Measurements from ENCODE around the gene MLLT10.
A peak's percentile ranks its signal among the peaks of the same experiment; 100 is the strongest.

The MLLT10 gene

GRCh38 chr10:21510241-21511094 is 23.6 kb upstream of the MLLT10 start:
- H3K27me3 Mint-ChIP-seq, result peaks cover 68% of the 10 kb centered on the region
- DNase-seq (no peak), ATAC-seq (no peak)
- H3K4me3 Mint-ChIP-seq, result no peak overlapping the region
- no peak overlapping the region for H3K27ac Mint-ChIP-seq
- H3K36me3 Mint-ChIP-seq (ENCODE audit: low read depth), result no peaks in the 10 kb centered on the region
- H3K9me3 Mint-ChIP-seq, result no peaks in the 10 kb centered on the region
- no peaks in the 10 kb centered on the region for H3K4me1 Mint-ChIP-seq

DNA sequence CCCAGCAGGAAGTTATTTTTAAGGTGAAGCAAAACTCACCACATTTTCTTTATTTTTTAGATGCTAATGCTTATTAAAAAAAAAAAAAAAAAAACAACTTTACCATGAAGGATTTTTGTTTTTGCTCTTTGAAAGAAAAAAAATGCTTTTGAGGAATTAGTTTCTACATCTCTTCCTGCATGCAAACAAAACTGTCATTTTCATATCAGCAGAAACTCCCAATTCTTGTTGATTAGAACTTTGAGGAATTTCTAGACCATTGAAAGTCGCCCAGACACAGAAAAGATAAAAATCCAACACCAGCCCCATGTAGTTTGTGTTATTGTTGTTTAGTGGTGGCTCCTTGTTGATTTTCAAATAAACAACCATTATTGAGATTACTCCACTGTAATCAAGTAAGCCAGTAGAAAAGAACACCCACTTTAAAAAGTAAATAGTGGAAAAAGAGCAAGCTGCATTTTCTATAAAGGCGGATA is 22.9 kb upstream of the MLLT10 start:
- Mint-ChIP-seq H3K4me3 (no peak overlapping the region), H3K27ac (no peak overlapping the region), H3K4me1 (no peaks in the 10 kb centered on the region), H3K36me3 (ENCODE audit: low read depth) (no peaks in the 10 kb centered on the region), H3K9me3 (no peaks in the 10 kb centered on the region), H3K27me3 (peaks cover 71% of the 10 kb centered on the region)
- no peak for ATAC-seq
- no peak for DNase-seq

DNA sequence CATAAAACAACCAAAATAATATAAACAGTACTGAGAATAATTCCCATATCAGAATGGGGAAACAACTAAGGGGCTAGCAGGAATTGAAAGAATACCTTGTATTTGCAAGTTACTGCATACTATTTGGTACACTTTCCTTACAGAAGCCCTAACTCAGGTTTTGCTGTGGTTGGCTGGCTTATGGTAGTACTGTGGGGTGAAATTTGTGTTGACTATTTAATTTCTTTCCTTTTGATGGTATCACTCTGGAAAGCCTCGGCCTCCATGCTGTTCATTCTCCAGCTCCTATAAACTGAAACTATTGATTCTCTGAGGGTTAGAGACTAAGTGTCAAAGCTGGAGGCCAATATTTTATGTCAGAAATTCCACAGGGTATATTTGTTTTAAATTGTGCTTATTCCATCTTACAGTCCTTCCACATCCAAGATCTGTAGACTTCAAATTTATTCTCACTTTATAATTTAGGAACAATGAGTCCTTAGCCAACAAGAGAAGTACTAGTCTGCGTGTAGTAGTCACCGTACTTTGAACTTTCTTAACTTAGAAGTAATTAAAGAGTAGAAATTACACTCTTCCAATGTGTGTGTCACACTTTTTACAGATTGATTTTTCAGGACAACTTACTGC is 22.0 kb upstream of the MLLT10 start:
- no peak for ATAC-seq

GRCh38 chr10:21512573-21513404 is 21.2 kb upstream of the MLLT10 start:
- Mint-ChIP-seq H3K36me3 (ENCODE audit: low read depth) (no peaks in the 10 kb centered on the region), H3K9me3 (no peaks in the 10 kb centered on the region), H3K4me3 (no peak overlapping the region), H3K27ac (no peak overlapping the region), H3K4me1 (peaks cover 4% of the 10 kb centered on the region), H3K27me3 (peaks cover 63% of the 10 kb centered on the region)
- ATAC-seq (no peak), DNase-seq (no peak)

More for the DNA sequence above, 22.0 kb upstream of the MLLT10 start:
- Mint-ChIP-seq H3K27ac (no peak overlapping the region), H3K36me3 (ENCODE audit: low read depth) (no peaks in the 10 kb centered on the region), H3K4me1 (no peaks in the 10 kb centered on the region), H3K27me3 (peaks cover 65% of the 10 kb centered on the region), H3K4me3 (no peak overlapping the region), H3K9me3 (no peaks in the 10 kb centered on the region)
- DNase-seq, result no peak

DNA sequence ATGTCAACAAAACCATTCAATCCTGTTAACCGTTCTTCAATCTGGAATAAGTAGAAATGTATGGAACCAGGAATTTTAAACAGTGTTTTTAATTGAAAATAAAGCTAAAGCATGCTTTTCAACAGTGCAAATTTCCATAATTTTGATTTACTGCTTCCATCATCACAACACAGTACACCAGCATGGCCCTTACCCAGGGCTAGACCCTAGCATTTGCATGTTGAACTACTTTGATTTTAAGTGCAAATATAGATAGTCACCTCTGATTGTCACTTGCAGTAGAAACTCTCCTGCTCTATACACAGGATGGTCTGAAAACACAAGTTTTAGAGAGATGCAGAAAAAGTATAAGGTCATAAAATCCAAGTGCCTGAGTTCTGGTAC is 20.6 kb upstream of the MLLT10 start:
- H3K36me3 Mint-ChIP-seq (ENCODE audit: low read depth), result no peaks in the 10 kb centered on the region
- H3K9me3 Mint-ChIP-seq, result no peaks in the 10 kb centered on the region
- no peak overlapping the region for H3K27ac Mint-ChIP-seq
- H3K27me3 Mint-ChIP-seq, result peaks cover 67% of the 10 kb centered on the region
- ATAC-seq (no peak), DNase-seq (no peak)
- no peak overlapping the region for H3K4me3 Mint-ChIP-seq
- H3K4me1 Mint-ChIP-seq, result peaks cover 10% of the 10 kb centered on the region

DNA sequence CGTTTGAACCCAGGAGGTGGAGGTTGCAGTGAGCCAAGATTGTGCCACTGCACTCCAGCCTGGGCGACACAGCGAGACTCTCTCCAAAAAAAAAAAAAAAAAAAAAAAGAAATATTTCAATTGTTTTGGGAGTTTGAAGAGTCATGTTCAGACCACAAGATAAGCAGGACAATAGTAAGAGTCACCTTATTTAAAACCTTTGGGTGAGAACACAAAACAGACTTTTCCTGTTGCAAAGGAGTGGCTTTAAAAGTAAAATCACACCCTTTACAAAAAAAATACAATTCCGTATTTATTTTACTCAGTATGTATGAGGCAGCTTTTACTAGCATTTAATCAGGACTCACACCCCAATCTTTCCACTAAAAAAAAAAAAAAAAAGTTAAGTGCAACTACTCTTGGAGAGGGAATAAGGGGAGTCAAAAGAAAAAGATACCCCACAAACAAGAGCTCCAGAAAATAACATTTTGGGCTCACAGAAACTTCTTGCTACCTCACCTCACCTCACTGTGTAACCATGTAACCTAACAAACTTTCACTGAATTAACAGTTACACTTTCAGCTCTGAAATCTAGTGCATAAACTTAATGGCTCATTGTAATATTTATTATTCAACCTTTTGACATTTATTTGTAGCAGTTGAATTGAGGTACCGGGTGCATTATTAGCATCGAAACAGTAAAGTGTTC is 19.8 kb upstream of the MLLT10 start:
- ATAC-seq (no peak), DNase-seq (no peak)
- Mint-ChIP-seq H3K4me1 (peaks cover 19% of the 10 kb centered on the region), H3K4me3 (no peak overlapping the region), H3K9me3 (no peaks in the 10 kb centered on the region), H3K27me3 (peaks cover 70% of the 10 kb centered on the region), H3K36me3 (ENCODE audit: low read depth) (no peaks in the 10 kb centered on the region), H3K27ac (no peak overlapping the region)

DNA sequence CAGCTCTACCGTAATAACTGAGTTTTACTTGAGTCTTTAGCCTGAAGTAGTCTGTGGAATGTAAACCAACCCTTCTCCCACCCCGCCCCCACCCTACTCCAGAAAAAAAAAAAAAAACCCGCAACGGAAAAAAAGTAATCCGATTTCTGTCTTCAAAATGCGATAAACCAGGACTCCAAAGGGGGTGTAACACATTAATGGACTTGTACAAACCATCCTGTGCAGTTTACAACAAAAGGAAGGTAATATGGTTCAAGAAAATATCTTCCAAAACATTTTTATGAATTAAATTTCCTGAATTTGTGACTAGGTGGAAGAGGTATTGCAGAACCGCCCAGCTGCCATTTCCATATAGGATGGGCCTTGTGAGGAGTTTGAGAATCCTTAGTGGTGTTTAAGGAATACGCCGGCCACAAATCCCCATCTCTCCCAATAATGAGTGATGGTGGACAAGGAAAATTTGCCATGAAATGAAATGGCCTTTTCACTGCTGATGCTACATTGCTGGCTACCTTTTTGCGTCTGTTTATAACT is 19.1 kb upstream of the MLLT10 start:
- Mint-ChIP-seq H3K36me3 (ENCODE audit: low read depth) (no peaks in the 10 kb centered on the region), H3K27ac (no peak overlapping the region), H3K4me3 (no peak overlapping the region), H3K4me1 (peaks cover 25% of the 10 kb centered on the region), H3K9me3 (no peaks in the 10 kb centered on the region), H3K27me3 (peaks cover 75% of the 10 kb centered on the region)
- DNase-seq (no peak), ATAC-seq (no peak)

DNA sequence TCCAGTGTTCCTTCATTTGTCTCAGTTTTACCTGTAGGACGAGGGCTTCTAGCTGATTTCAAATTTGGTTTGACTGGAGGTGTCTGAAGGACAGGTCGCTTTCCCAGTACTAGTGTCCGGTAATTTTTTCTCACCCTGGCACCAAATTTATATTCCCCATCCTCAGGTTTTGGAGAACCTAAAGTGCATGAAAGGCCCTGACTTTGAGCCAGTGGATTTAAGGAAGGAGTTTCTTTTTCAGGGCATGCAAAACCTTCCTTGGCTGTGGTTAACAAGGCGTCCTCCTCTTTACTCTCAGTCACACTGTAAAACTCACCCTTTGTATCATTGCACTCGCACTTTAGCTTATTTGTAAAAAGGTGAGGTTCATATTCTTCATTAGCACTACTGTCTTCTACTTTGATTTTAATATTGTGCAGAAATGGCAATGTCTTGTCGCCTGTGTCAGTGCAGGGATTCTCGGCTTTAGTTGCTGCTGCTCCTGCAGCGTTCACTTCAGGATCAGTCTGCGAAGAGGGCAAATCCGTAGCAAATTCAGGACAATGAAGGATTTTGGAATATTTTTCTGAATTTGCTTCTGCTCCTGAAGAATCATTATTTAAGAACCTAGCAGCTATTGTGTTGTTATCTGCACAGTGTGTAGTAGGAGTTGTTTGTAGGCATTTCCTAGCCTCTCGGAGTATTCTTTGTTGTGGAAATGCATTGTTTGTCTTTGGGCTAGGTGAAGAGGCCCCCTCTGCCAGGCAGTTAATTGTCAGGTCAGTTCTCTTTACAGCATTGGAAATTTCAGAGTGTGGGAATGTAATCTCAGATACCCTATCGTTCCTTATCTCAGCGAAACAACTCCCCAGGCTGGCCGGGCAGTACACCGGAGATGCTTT is 18.4 kb upstream of the MLLT10 start:
- peaks cover 79% of the 10 kb centered on the region for H3K27me3 Mint-ChIP-seq
- no peak overlapping the region for H3K27ac Mint-ChIP-seq
- no peaks in the 10 kb centered on the region for H3K9me3 Mint-ChIP-seq
- DNase-seq, result no peak
- peaks cover 31% of the 10 kb centered on the region for H3K4me1 Mint-ChIP-seq
- H3K4me3 Mint-ChIP-seq, result peak overlapping the region; percentile 32
- no peak for ATAC-seq
- no peaks in the 10 kb centered on the region for H3K36me3 Mint-ChIP-seq (ENCODE audit: low read depth)

DNA sequence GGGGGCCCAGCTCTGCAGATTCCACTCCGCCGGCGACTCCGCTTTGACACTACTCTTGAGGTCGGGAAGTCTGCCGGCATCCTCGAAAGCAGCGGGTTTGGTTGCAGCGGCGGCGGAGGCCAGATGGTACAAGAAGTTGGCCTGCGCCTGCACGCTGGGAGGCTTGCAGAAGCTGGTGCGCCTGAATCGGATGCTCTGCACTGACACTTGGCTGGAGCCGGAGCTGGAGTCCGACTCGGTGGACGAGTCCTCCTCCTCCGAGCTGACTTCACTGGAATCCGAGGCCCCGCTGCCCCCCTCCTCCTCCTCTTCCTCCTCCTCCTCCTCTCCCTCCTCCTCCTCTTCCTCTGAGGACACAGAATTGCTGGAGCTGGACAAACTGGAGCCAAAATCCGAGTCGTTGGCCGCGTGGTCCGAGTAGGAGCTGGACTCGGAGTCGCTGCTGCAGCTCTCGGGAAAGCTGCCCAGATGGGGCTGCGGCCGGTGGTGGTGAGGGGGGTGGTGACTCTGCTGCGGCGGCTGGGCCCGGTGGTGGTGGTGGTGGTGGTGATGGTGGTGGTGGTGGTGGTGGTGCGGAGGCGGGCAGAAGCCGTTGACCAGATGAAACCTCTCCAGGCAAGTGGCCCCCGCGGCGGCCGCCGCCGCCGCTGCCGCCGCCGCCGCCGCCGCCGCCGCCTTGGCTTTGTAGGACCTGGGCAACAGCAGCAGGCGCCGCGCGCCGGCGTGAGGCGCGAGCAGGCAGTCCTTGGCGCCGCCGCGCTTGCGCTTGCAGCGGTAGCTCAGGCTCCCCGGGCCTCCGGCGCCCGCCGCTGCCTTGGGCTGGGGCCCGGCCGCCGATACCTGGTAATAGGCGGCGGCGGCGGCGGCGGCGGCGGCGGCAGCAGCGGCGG is 17.5 kb upstream of the MLLT10 start:
- Mint-ChIP-seq H3K27me3 (peaks cover 81% of the 10 kb centered on the region), H3K27ac (no peak overlapping the region), H3K4me1 (peaks cover 32% of the 10 kb centered on the region), H3K4me3 (peak overlapping the region; percentile 81), H3K9me3 (no peaks in the 10 kb centered on the region), H3K36me3 (ENCODE audit: low read depth) (no peaks in the 10 kb centered on the region)
- ATAC-seq (peak; percentile 73), DNase-seq (peak; percentile 50)

DNA sequence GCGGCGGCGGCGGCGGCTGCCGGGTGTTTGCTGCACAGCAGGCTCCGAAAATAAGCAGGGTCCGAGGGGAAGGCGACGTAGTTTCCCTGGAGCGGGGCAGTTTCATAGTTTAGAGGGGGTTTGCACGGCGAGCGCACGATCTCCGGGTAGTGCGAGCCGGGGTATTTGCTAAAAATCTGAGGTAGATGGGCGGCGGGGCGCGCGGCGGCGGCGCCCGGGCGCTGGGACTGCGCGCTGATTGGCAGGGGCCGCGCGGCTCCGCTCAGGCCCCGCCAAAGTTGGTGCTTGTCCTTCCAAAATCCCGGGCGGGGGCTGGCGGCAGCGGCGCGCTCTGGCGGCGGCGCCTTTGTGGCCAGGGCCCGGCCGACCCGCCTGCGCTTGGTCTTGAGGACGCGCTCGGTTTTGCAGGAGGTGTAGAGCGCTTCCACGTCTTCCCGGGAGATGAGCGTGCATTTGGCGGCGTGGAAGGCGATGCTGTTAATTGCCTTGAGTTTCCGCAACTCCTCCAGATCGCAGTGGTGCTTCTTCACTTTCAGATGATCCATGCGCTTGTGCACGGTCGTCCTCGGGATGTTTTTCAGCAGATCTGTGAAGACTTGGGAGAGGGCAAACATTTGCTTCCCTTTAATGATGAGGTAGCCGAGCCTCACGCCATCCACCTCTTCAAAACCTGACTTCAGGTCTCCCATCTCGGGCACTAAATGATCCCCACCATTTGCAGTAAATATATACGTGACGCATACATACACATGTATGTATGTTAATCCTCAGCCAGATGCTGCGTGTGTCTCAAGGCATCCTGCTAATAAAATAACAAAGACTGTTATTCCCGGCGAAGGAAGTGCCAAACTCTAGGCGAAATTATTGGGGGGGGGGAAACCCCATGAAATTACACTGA is 16.6 kb upstream of the MLLT10 start:
- Mint-ChIP-seq H3K27me3 (peaks cover 78% of the 10 kb centered on the region), H3K4me1 (peaks cover 32% of the 10 kb centered on the region), H3K36me3 (ENCODE audit: low read depth) (no peaks in the 10 kb centered on the region), H3K27ac (peak overlapping the region; percentile 62), H3K9me3 (no peaks in the 10 kb centered on the region), H3K4me3 (peak overlapping the region; percentile 81)
- ATAC-seq (peak; percentile 50), DNase-seq (peak; percentile 34)

DNA sequence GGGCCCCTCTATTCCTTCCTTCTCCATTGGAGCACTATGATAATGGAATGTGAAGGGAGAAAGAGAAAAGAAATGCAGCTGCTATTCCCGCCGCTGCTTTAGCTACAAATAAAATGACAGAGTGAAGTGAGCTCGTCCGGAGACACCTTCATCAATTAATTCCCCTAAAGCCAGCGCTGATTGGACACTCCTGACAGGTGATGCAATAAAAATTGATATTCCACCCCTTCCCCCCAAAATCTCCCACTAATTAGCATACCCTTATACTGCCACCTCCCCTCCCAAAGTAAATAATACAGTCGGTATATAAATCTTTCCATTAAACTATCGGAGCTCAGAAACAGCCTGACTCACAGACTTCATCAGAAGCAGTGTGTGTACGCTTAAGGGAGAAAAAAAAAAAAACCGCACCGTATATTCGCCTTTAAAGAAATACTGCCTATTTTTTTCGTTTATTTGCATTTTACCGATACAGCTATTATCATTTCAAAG is 15.8 kb upstream of the MLLT10 start:
- Mint-ChIP-seq H3K4me1 (peaks cover 32% of the 10 kb centered on the region), H3K36me3 (ENCODE audit: low read depth) (no peaks in the 10 kb centered on the region), H3K27me3 (peaks cover 77% of the 10 kb centered on the region), H3K4me3 (peak overlapping the region; percentile 81), H3K9me3 (no peaks in the 10 kb centered on the region), H3K27ac (no peak overlapping the region)
- no peak for DNase-seq
- peak; percentile 60 for ATAC-seq

Data from activated naive CD8-positive, alpha-beta T cell treated with anti-CD3 and anti-CD28 coated beads, Interleukin-2, amount 50 U/mL, for 24 hours (primary cell).